Peyer's patch (tissue), 4 donors: ENCODE data around the gene PAQR4.

Experiments
- POLR2A ChIP-seq, 2 donors: fragments of 450-650 bp; IDR thresholded peaks; one replicate each; pipeline ENCODE4 v1.5.1; 2017; ENCODE audit warnings: antibody characterized with exemption in 2 of 2, mild to moderate bottlenecking in 2 of 2, moderate library complexity in 2 of 2
- TF ChIP-seq, protein P1 (sequence below), 6 experiments: fragments of 450-650 bp in 4 of 6; fragments of 200-600 bp in 2 of 6; sonication (generic) in 1 of 6; IDR thresholded peaks; one replicate each; pipeline ENCODE4 v1.5.1; 2017 to 2019; ENCODE audit warnings: antibody characterized with exemption in 6 of 6, mild to moderate bottlenecking in 3 of 6, moderate library complexity in 1 of 6

DNA sequence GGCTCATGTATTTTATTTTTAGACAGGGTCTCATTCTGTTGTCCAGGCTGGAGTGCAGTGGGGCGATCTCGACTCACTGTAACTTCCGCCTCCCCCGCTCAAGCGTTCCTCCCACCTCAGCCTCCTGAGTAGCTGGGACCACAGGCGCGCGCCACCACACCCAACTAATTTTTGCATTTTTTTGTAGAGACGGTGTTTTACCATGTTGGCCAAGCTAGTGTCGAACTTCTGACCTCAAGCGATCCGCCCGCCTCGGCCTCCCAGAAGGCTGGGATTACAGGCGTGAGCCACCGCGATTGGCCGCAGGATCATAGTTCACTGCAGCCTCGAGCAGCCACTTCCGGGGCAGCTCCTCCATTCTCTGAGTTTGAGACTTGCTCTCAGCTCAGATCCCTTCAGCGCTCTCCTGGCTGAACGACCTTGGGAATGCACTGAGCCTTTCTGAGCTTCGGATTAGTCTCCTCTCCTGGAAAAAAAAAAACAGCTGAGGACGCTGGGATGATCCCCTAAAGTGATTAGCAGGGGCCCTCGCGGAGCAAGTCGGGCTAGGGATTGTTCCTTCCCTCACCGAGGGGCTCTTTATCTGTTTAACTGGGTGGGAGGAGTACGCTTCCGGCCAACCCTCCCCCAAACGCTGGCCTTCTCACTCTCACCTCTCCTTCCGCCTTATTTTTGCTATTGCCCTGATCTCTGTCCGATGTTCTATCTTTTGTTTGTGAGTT lies 12.2 kb downstream of the PAQR4 start:
- TF ChIP-seq, protein P1, sequence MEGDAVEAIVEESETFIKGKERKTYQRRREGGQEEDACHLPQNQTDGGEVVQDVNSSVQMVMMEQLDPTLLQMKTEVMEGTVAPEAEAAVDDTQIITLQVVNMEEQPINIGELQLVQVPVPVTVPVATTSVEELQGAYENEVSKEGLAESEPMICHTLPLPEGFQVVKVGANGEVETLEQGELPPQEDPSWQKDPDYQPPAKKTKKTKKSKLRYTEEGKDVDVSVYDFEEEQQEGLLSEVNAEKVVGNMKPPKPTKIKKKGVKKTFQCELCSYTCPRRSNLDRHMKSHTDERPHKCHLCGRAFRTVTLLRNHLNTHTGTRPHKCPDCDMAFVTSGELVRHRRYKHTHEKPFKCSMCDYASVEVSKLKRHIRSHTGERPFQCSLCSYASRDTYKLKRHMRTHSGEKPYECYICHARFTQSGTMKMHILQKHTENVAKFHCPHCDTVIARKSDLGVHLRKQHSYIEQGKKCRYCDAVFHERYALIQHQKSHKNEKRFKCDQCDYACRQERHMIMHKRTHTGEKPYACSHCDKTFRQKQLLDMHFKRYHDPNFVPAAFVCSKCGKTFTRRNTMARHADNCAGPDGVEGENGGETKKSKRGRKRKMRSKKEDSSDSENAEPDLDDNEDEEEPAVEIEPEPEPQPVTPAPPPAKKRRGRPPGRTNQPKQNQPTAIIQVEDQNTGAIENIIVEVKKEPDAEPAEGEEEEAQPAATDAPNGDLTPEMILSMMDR (IDR thresholded peaks at IDR 0.05) = no peak
- TF ChIP-seq POLR2A (IDR thresholded peaks at IDR 0.05) = no peak
